ENCODE measurements around the gene KNTC1. TPM values are rescaled to one million over a fixed set of nuclear protein-coding genes. Genes with fewer than 3 reads are reported as not detected.

The KNTC1 gene
- total RNA-seq, 4 donors from 2014 or later, result 13.2 to 18.3 (median 15.0) TPM

DNA sequence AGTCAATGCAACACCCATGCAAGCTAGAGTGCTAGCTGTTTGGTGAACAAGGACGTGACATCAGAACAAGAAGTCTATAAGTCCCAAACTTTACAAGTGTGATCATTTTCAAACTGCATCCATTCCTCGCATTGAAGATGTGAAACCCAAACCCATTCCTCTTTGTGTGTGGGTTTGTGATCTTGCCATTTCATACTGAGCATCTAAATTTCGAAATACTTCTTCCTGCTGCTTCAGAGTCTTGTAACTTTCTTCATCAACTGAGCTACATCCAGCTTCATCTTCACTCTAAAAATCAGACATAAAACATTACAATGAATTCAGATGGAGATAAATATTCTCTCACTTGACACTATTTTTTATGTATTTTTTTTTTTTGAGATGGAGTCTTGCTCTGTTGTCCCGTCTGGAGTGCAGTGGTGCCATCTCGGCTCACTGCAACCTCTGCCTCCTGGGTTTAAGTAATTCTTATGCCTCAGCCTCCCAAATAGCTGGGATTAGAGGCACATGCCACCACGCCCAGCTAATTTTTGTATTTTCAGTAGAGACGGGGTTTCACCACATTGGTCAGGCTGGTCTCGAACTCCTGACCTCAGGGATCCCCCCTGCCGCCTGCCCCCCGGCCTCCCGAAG, 21.5 kb upstream of the KNTC1 start:
- TF ChIP-seq, protein P1, sequence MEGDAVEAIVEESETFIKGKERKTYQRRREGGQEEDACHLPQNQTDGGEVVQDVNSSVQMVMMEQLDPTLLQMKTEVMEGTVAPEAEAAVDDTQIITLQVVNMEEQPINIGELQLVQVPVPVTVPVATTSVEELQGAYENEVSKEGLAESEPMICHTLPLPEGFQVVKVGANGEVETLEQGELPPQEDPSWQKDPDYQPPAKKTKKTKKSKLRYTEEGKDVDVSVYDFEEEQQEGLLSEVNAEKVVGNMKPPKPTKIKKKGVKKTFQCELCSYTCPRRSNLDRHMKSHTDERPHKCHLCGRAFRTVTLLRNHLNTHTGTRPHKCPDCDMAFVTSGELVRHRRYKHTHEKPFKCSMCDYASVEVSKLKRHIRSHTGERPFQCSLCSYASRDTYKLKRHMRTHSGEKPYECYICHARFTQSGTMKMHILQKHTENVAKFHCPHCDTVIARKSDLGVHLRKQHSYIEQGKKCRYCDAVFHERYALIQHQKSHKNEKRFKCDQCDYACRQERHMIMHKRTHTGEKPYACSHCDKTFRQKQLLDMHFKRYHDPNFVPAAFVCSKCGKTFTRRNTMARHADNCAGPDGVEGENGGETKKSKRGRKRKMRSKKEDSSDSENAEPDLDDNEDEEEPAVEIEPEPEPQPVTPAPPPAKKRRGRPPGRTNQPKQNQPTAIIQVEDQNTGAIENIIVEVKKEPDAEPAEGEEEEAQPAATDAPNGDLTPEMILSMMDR (IDR thresholded peaks at IDR 0.05; ENCODE audit: low read depth), result no peak

GRCh38 chr12:122506393-122506938, 20.6 kb upstream of the KNTC1 start:
- TF ChIP-seq, protein P1 (IDR thresholded peaks at IDR 0.05; ENCODE audit: low read depth), result no peak

- TF ChIP-seq, protein P1 (IDR thresholded peaks at IDR 0.05; ENCODE audit: low read depth), result no peak
Measured at GRCh38 chr12:122508163-122508562, 18.9 kb upstream of the KNTC1 start.

GRCh38 chr12:122513660-122514059, 13.4 kb upstream of the KNTC1 start:
- TF ChIP-seq, protein P1 (IDR thresholded peaks at IDR 0.05; ENCODE audit: low read depth), result no peak

DNA sequence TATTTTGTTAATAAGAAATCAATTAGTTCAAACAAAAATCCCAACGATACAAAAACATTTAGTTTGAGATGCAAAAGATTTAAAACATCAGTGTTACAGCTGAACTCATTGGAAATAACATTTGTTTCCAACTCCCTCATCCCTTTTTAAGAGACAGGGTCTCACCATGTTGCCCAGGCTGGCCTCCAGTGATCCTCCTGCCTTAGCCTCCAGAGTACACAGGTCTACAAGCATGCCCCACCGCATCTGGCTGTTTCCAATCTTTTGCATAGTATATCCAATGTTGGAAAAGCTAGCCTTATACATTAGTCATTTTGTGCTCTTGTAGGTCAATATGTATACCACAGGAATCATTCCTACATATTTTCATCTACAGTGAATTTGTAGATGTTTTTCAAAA, 11.8 kb upstream of the KNTC1 start:
- TF ChIP-seq, protein P1 (IDR thresholded peaks at IDR 0.05; ENCODE audit: low read depth), result no peak

GRCh38 chr12:122516544-122517361, 10.3 kb upstream of the KNTC1 start:
- TF ChIP-seq, protein P1 (IDR thresholded peaks at IDR 0.05; ENCODE audit: low read depth), result no peak

DNA sequence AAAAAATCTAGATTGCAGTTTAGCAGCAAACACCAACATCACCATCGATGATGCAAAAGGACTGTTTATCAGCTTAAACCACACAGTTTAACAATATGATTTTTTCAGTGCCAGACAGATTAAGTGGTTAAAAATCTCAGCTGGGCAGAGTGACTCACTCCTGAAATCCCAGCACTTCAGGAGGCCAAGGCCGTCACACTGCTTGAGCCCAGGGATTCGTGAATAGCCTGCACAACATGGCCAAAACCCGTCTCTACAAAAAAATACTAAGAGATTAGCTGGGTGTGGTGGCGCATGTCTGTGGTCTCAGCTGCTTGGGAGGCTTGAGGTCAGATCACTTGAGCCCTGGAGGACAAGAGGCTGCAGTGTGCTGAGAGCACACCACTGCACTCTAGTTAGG, 9.2 kb upstream of the KNTC1 start:
- TF ChIP-seq, protein P1 (IDR thresholded peaks at IDR 0.05; ENCODE audit: low read depth), result no peak
